VCaP (cell line): ENCODE data around the gene TXNDC5.

ENCODE experiments used
- H3K27ac ChIP-seq: fragments of 450-650 bp; 2 replicates; pipeline ENCODE4 v1.5.1; 2017
- CTCF ChIP-seq: fragments of 450-650 bp; conservative IDR thresholded peaks from 2 replicates; pipeline ENCODE4 v1.5.1; 2017; ENCODE audit warnings: mild to moderate bottlenecking, moderate library complexity

TXNDC5 gene

GRCh38 chr6:7907159-7907558 lies 3.4 kb downstream of the TXNDC5 start:
- no peak for TF ChIP-seq CTCF
- no peak overlapping the region for H3K27ac ChIP-seq

- no peak for TF ChIP-seq CTCF
- no peak overlapping the region for H3K27ac ChIP-seq
These were observed 3.8 kb downstream of the TXNDC5 start for GRCh38 chr6:7906741-7907140.

- no peak for TF ChIP-seq CTCF
- no peak overlapping the region for H3K27ac ChIP-seq
These were observed 5.2 kb downstream of the TXNDC5 start for GRCh38 chr6:7905416-7905815.

- no peak overlapping the region for H3K27ac ChIP-seq
- no peak for TF ChIP-seq CTCF
These were observed 5.8 kb downstream of the TXNDC5 start for GRCh38 chr6:7904654-7905319.

- H3K27ac ChIP-seq: no peak overlapping the region
- TF ChIP-seq CTCF: no peak
These were observed 6.9 kb downstream of the TXNDC5 start for GRCh38 chr6:7903673-7904072.

- no peak for TF ChIP-seq CTCF
- H3K27ac ChIP-seq: no peak overlapping the region
These were observed 7.7 kb downstream of the TXNDC5 start for GRCh38 chr6:7902867-7903266.

GRCh38 chr6:7902221-7902620 lies 8.4 kb downstream of the TXNDC5 start:
- TF ChIP-seq CTCF: no peak
- H3K27ac ChIP-seq: no peak overlapping the region
